Heart left ventricle (tissue), 13 donors: ENCODE measurements around the gene NACC2.

Experiments used
- POLR2A ChIP-seq, 2 donors: fragments of 450-650 bp; IDR thresholded peaks; one replicate each; pipeline ENCODE4 v1.6.1; 2017; ENCODE audit warnings: antibody characterized with exemption in 2 of 2, mild to moderate bottlenecking in 2 of 2, moderate library complexity in 2 of 2
- TF ChIP-seq, protein P1 (sequence below), 12 donors: fragments of 200-600 bp; sonication (generic) in 4 of 12; IDR thresholded peaks; one replicate each; pipeline versions ENCODE4 v1.5.0 to v1.8.0; 2018 to 2022; ENCODE audit warnings: antibody characterized with exemption in 12 of 12, mild to moderate bottlenecking in 5 of 12
- donor health status: ischemic (EF 13 %, LVEDD 7.1; RV severe dilation, severe dysfunction).
- donor health status: DM: no; HTN: yes; CAD: no.
- donor health status: DM: no; HTN: no; CAD: no.
- donor health status: ischemic (EF 25% LVEDD 6.9; RV normal size, moderate dysfunction).
- donor health status: ischemic (EF 25% LVEDD 5.7; RV mildly dilated, moderate dysfunction).
- donor health status: ischemic (EF 35%, LVEDD 5.7; RV mildly dilated, moderate dysfunction).
- donor health status: nonischemic (EF 11% LVEDD 7.7; RV severe dilation, severe dysfunction).
- donor health status: DM: yes; HTN: yes; CAD: no.
- donor health status: PGD.
- donor health status: ischemic (EF 29% LVEDD 5.4; RV normal size, mild dysfunction).
- donor health status: nonischemic (EF 23%, LVEDD 6.1; RV moderate dilation, normal function).

DNA sequence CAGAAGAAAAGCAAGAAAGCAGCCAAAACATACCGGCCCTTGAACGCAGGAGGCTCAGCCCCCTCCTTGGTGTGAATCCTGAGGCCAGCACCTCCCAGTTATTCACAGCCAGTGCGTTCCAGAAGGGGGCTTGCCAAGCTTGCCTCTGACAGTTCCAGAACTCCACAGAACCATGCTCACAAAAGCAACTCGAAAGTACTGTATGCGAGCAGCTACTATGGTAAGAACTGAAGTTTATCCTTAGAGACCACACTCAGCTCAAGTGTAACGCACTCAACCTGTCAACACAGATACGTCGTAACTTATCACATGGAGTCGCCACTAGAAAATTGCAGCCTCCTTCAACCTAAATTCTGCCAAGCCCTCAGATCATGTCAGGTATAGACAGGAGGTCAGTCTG lies 135.3 kb downstream of the NACC2 start:
- TF ChIP-seq, protein P1, sequence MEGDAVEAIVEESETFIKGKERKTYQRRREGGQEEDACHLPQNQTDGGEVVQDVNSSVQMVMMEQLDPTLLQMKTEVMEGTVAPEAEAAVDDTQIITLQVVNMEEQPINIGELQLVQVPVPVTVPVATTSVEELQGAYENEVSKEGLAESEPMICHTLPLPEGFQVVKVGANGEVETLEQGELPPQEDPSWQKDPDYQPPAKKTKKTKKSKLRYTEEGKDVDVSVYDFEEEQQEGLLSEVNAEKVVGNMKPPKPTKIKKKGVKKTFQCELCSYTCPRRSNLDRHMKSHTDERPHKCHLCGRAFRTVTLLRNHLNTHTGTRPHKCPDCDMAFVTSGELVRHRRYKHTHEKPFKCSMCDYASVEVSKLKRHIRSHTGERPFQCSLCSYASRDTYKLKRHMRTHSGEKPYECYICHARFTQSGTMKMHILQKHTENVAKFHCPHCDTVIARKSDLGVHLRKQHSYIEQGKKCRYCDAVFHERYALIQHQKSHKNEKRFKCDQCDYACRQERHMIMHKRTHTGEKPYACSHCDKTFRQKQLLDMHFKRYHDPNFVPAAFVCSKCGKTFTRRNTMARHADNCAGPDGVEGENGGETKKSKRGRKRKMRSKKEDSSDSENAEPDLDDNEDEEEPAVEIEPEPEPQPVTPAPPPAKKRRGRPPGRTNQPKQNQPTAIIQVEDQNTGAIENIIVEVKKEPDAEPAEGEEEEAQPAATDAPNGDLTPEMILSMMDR (IDR thresholded peaks at IDR 0.05): no peak
- TF ChIP-seq POLR2A (IDR thresholded peaks at IDR 0.05): no peak
